Duodenal mucosa (tissue), 2 donors: ENCODE data around the gene RHOJ.
A peak's percentile ranks its signal among the peaks of the same experiment; 100 is the strongest.

Source experiments
- H3K27ac ChIP-seq: one replicate; pipeline ENCODE4 v1.7.0; 2013; ENCODE audit warnings: low read depth, low read length
- H3K27me3 ChIP-seq, 2 donors: one replicate each; pipeline ENCODE4 v1.7.0; 2013; ENCODE audit warnings: low read length in 2 of 2, control low read depth in 1 of 2; ENCODE audit not compliant: insufficient read depth in 2 of 2, control insufficient read depth in 1 of 2
- H3K36me3 ChIP-seq, 2 donors: one replicate each; pipeline ENCODE4 v1.7.0; 2013; ENCODE audit warnings: low read length in 2 of 2, control low read depth in 1 of 2; ENCODE audit not compliant: insufficient read depth in 2 of 2, control insufficient read depth in 1 of 2
- H3K4me1 ChIP-seq, 2 donors: one replicate each; pipeline ENCODE4 v1.7.0; 2013; ENCODE audit warnings: low read length in 2 of 2, control low read depth in 1 of 2; ENCODE audit not compliant: insufficient read depth in 2 of 2, control insufficient read depth in 1 of 2
- H3K4me3 ChIP-seq, 2 donors: one replicate each; pipeline ENCODE4 v1.7.0; 2013; ENCODE audit warnings: low read length in 2 of 2, low read depth in 1 of 2
- H3K9ac ChIP-seq, 2 donors: one replicate each; pipeline ENCODE4 v1.7.0; 2013; ENCODE audit warnings: low read length in 2 of 2, low read depth in 1 of 2
- H3K9me3 ChIP-seq, 2 donors: one replicate each; pipeline ENCODE4 v1.7.0; 2013; ENCODE audit warnings: low read length in 2 of 2, control low read depth in 1 of 2; ENCODE audit not compliant: control insufficient read depth in 1 of 2

Gene RHOJ

DNA sequence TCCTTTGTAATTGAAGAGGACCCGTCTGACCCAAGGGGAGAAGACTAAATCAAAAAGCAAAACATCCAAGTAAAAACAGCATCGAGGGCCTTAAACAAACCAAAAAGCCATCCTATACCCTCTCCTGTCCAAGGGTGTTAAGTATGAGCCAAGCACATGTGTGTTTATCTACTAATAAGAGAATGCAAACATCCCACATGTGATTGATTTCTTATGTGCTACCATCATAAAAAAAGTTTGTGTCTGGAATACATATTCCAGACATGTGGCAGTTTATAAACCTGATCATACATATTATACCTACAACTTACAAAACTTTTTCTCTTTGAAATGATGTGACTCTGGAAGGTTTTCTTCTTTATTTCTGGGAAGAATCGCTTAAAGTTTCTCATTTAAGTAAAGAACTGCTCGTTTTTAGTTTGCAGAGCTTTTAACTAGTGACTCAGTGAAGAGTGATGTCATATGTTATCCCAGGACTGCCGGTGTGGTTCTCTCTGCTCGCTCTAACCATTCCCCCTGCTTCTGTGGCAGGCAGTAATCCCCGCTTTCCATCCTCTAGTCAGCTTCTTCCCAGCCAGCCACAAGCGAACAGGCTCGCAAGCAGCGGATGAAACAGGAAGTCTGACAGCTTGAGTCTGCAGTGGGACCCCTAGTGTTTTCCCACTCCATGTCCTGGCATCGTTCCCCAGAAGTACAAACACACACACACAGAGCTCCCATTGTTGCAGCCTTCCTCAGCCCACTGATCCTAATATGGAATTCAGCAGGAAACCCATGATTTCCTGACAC, 431 bp upstream of the RHOJ start:
- Histone ChIP-seq H3K4me1 (no peaks in the 10 kb centered on the region), H3K4me3 (peak overlapping the region; percentile 49 to 61), H3K27ac (peak overlapping the region; percentile 46), H3K36me3 (no peaks in the 10 kb centered on the region), H3K27me3 (no peaks in the 10 kb centered on the region), H3K9me3 (no peaks in the 10 kb centered on the region), H3K9ac (peak overlapping the region in 1 of 2 donors; percentile 71)

GRCh38 chr14:63205044-63205575, 867 bp downstream of the RHOJ start:
- H3K27ac ChIP-seq: peak overlapping the region; percentile 46
- no peaks in the 10 kb centered on the region for H3K4me1 ChIP-seq
- no peaks in the 10 kb centered on the region for H3K27me3 ChIP-seq
- no peaks in the 10 kb centered on the region for H3K36me3 ChIP-seq
- no peaks in the 10 kb centered on the region for H3K9me3 ChIP-seq
- H3K9ac ChIP-seq: peak overlapping the region; percentile 2 to 71
- H3K4me3 ChIP-seq: peak overlapping the region; percentile 49 to 61

- no peaks in the 10 kb centered on the region for H3K4me1 ChIP-seq
- no peak overlapping the region for H3K27ac ChIP-seq
- H3K9me3 ChIP-seq: no peaks in the 10 kb centered on the region
- no peaks in the 10 kb centered on the region for H3K36me3 ChIP-seq
- H3K9ac ChIP-seq: peak overlapping the region in 1 of 2 donors; percentile 15
- peak overlapping the region in 1 of 2 donors; percentile 38 for H3K4me3 ChIP-seq
- H3K27me3 ChIP-seq: no peaks in the 10 kb centered on the region
Measured at GRCh38 chr14:63205866-63206265, 1.6 kb downstream of the RHOJ start.

- no peaks in the 10 kb centered on the region for H3K27me3 ChIP-seq
- no peak overlapping the region for H3K9ac ChIP-seq
- H3K4me3 ChIP-seq: no peak overlapping the region
- H3K27ac ChIP-seq: no peak overlapping the region
- H3K4me1 ChIP-seq: no peaks in the 10 kb centered on the region
- no peaks in the 10 kb centered on the region for H3K36me3 ChIP-seq
- H3K9me3 ChIP-seq: no peaks in the 10 kb centered on the region
Measured at GRCh38 chr14:63209160-63209559, 4.9 kb downstream of the RHOJ start.

DNA sequence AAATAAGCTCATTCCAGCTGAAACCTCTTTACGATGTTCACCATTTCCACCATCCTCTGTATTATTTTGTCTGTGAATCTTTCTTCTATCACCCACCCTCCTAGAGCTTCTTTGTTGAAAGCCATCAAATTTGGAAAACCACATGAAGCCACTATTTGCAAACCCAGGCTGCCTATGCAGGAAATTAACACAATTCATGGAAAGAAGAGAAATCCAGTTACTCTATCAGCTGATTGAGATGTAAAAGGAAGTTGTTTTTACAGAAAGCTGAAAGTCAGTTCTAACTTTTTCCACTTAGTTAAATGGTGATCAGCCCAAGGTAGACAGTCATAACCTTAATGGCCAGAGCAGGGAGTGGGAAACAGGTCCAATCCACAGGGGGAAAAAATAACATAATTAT, 6.6 kb downstream of the RHOJ start:
- no peaks in the 10 kb centered on the region for H3K4me1 ChIP-seq
- no peak overlapping the region for H3K4me3 ChIP-seq
- no peaks in the 10 kb centered on the region for H3K9me3 ChIP-seq
- no peak overlapping the region for H3K9ac ChIP-seq
- H3K27me3 ChIP-seq: no peaks in the 10 kb centered on the region
- no peaks in the 10 kb centered on the region for H3K36me3 ChIP-seq
- no peak overlapping the region for H3K27ac ChIP-seq

- Histone ChIP-seq H3K4me3 (no peak overlapping the region), H3K9me3 (no peaks in the 10 kb centered on the region), H3K36me3 (no peaks in the 10 kb centered on the region), H3K9ac (no peak overlapping the region), H3K27ac (no peak overlapping the region), H3K27me3 (no peaks in the 10 kb centered on the region), H3K4me1 (no peaks in the 10 kb centered on the region)
Measured at GRCh38 chr14:63212209-63212608, 8.0 kb downstream of the RHOJ start.

DNA sequence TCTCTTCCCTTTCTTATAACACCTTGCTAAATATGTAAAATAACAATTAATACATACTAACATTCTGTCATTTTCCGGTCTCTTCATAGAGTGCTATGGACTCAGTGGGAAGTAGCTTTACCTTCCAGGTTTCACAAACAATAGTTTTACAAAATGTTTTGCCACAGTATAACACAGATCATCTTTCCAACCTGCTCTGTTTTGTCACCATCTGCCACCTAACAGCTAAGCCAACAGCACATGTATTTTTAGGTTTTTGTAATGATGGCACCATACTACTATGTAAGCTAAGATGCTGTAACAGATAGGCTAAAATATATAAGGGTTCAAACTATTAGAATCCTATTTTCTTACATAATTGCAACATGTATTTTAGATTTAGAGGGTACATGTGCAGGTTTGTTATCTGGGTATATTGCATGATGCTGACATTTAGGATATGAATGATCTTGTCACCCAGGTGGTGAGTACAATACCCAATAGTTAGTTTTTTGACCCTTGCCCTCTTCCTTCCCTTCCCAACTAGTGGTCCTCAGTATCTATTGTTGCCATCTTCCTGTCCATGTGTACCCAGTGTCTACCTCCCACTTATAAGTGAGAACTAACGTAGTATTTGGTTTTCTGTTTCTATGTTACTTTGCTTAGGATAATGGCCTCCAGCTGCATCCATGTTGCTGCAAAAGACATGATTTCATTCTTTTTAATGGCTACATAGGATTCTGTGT, 8.7 kb downstream of the RHOJ start:
- Histone ChIP-seq H3K9me3 (no peaks in the 10 kb centered on the region), H3K9ac (no peak overlapping the region)

GRCh38 chr14:63214417-63215196, 10.4 kb downstream of the RHOJ start:
- no peaks in the 10 kb centered on the region for H3K27me3 ChIP-seq
- no peak overlapping the region for H3K9ac ChIP-seq
- H3K9me3 ChIP-seq: no peaks in the 10 kb centered on the region
- H3K27ac ChIP-seq: no peak overlapping the region
- H3K36me3 ChIP-seq: no peaks in the 10 kb centered on the region
- H3K4me1 ChIP-seq: no peaks in the 10 kb centered on the region
- no peak overlapping the region for H3K4me3 ChIP-seq

More for the DNA sequence above, 8.7 kb downstream of the RHOJ start:
- no peaks in the 10 kb centered on the region for H3K4me1 ChIP-seq
- H3K27ac ChIP-seq: no peak overlapping the region
- no peak overlapping the region for H3K4me3 ChIP-seq
- H3K27me3 ChIP-seq: no peaks in the 10 kb centered on the region
- H3K36me3 ChIP-seq: no peaks in the 10 kb centered on the region

- Histone ChIP-seq H3K4me3 (no peak overlapping the region), H3K36me3 (no peaks in the 10 kb centered on the region), H3K27me3 (no peaks in the 10 kb centered on the region), H3K9ac (no peak overlapping the region), H3K9me3 (no peaks in the 10 kb centered on the region), H3K27ac (no peak overlapping the region), H3K4me1 (no peaks in the 10 kb centered on the region)
Measured at GRCh38 chr14:63220526-63220925, 16.3 kb downstream of the RHOJ start.

DNA sequence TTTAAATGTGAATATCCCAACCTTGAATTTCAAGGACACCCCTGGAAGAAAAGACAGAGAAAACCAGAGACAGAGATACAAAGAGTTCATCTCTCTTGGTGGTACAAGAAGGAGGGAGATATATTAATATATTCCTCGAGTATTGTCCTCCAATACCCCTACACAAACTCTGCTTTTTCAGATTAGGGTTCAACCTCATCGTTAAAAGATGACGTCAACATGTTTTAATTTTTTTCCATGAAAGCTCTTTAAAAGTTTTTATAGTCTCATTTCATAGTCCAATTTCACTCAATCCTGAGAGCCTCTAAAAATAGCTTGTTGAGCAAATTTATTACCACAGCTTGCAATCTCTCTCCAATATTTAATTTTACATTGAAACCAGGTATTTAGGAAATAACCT, 19.4 kb downstream of the RHOJ start:
- Histone ChIP-seq H3K4me1 (no peaks in the 10 kb centered on the region), H3K9me3 (no peaks in the 10 kb centered on the region), H3K36me3 (no peaks in the 10 kb centered on the region), H3K27ac (no peak overlapping the region), H3K4me3 (no peak overlapping the region), H3K9ac (no peak overlapping the region), H3K27me3 (no peaks in the 10 kb centered on the region)
